IMR-90 (cell line): ENCODE measurements around the gene DPYSL5. TPM values are rescaled to one million over a fixed set of nuclear protein-coding genes. Genes with fewer than 3 reads are reported as not detected.

Experiments used
- ATAC-seq: fragments of 200-7000 bp; cut with Tn5 transposase; 2 replicates; pipeline ENCODE4 v1.9.1; 2020; ENCODE audit warnings: low read depth, mild to moderate bottlenecking, moderate library complexity
- BruUV-seq: library from RNA; stranded (reverse); fragments of 400-500 nt; replicated peaks from 2 replicates; lab custom pipeline; 2021; lab: Mats Ljungman, UMichigan
- CTCF ChIA-PET: fragments of 300-600 bp; formaldehyde crosslinking; extraction: SDS; loops from one replicate; lab custom pipeline; 2021; ENCODE audit warnings: antibody characterized with exemption; lab: Yijun Ruan, JAX
- POLR2A ChIA-PET: fragments of 300-600 bp; sonication (Branson Sonifier 250); formaldehyde crosslinking; loops from one replicate; lab custom pipeline; 2022; ENCODE audit warnings: antibody characterized with exemption; ENCODE audit not compliant: unreplicated experiment; lab: Charles Lee
- DNase-seq: peaks from one replicate; pipeline ENCODE4 v3.0.0; 2013
- H2AFZ ChIP-seq: replicated peaks from 2 replicates; pipeline ENCODE3; 2013; ENCODE audit warnings: low read length, mild to moderate bottlenecking; ENCODE audit not compliant: poor library complexity
- H2AK5ac ChIP-seq: 2 replicates; pipeline ENCODE4 v1.6.1; 2013; ENCODE audit warnings: low read depth, low read length, inconsistent platforms
- H2AK9ac ChIP-seq: replicated peaks from 2 replicates; pipeline ENCODE3; 2013; ENCODE audit warnings: mild to moderate bottlenecking, low read depth, low read length, moderate library complexity; ENCODE audit not compliant: poor library complexity
- H2BK120ac ChIP-seq: 2 replicates; pipeline ENCODE4 v1.6.1; 2013; ENCODE audit warnings: low read depth, low read length, inconsistent platforms
- H2BK15ac ChIP-seq: 3 replicates; pipeline ENCODE4 v1.6.1; 2013; ENCODE audit warnings: low read depth, low read length, inconsistent platforms
- H2BK20ac ChIP-seq: 2 replicates; pipeline ENCODE4 v1.6.1; 2013; ENCODE audit warnings: low read depth, mild to moderate bottlenecking, inconsistent platforms, low read length, moderate library complexity
- H2BK5ac ChIP-seq: 2 replicates; pipeline ENCODE4 v1.6.1; 2013; ENCODE audit warnings: mild to moderate bottlenecking, low read depth, low read length, inconsistent platforms; ENCODE audit not compliant: poor library complexity, severe bottlenecking
- H3K14ac ChIP-seq: replicated peaks from 2 replicates; pipeline ENCODE4 v1.6.1; 2013; ENCODE audit warnings: low read depth, low read length, inconsistent platforms
- H3K18ac ChIP-seq: 2 replicates; pipeline ENCODE4 v1.6.1; 2013; ENCODE audit warnings: low read depth, low read length, control low read depth
- H3K23ac ChIP-seq: 2 replicates; pipeline ENCODE4 v1.6.1; 2013; ENCODE audit warnings: low read depth, low read length, inconsistent platforms
- H3K27ac ChIP-seq: 2 replicates; pipeline ENCODE4 v1.5.1; 2013; ENCODE audit warnings: mild to moderate bottlenecking, control low read depth, low read length; ENCODE audit not compliant: insufficient read depth
- H3K27me3 ChIP-seq: 2 replicates; pipeline ENCODE4 v1.6.1; 2013; ENCODE audit warnings: low read length; ENCODE audit not compliant: control insufficient read depth, insufficient read depth
- H3K36me3 ChIP-seq: 2 replicates; pipeline ENCODE4 v1.6.1; 2013; ENCODE audit warnings: low read length, mixed read lengths; ENCODE audit not compliant: control insufficient read depth, insufficient read depth
- H3K4ac ChIP-seq: 2 replicates; pipeline ENCODE4 v1.6.1; 2013; ENCODE audit warnings: low read depth, low read length, inconsistent platforms
- H3K4me1 ChIP-seq: 2 replicates; pipeline ENCODE4 v1.6.1; 2013; ENCODE audit warnings: low read length, mixed read lengths; ENCODE audit not compliant: control insufficient read depth, insufficient read depth
- H3K4me2 ChIP-seq: 2 replicates; pipeline ENCODE4 v1.6.1; 2013; ENCODE audit warnings: low read depth, mild to moderate bottlenecking, control low read depth, low read length, moderate library complexity
- H3K4me3 ChIP-seq: 2 replicates; pipeline ENCODE4 v1.5.1; 2013; ENCODE audit warnings: low read depth, mild to moderate bottlenecking, control low read depth, low read length, moderate library complexity; ENCODE audit not compliant: insufficient read depth
- H3K56ac ChIP-seq: 2 replicates; pipeline ENCODE4 v1.6.1; 2013; ENCODE audit warnings: low read length, inconsistent platforms; ENCODE audit not compliant: insufficient read depth; ENCODE audit errors: extremely low read depth
- H3K79me1 ChIP-seq, 2 experiments: 2 replicates each; pipeline ENCODE4 v1.6.1; 2013; ENCODE audit warnings: low read length in 2 of 2, inconsistent platforms in 1 of 2, low read depth in 1 of 2
- H3K9ac ChIP-seq: 2 replicates; pipeline ENCODE4 v1.6.1; 2013; ENCODE audit warnings: low read depth, low read length, control low read depth
- H3K9me1 ChIP-seq: 2 replicates; pipeline ENCODE4 v1.6.1; 2013; ENCODE audit warnings: low read length, inconsistent platforms; ENCODE audit not compliant: insufficient read depth
- H3K9me3 ChIP-seq: 2 replicates; pipeline ENCODE4 v1.6.1; 2013; ENCODE audit warnings: low read length; ENCODE audit not compliant: control insufficient read depth, insufficient read depth
- H4K20me1 ChIP-seq: 2 replicates; pipeline ENCODE4 v1.6.1; 2013; ENCODE audit warnings: low read length, inconsistent platforms; ENCODE audit not compliant: insufficient read depth
- H4K5ac ChIP-seq: 2 replicates; pipeline ENCODE4 v1.6.1; 2013; ENCODE audit warnings: mild to moderate bottlenecking, low read depth, low read length, control low read depth
- H4K8ac ChIP-seq, 2 experiments: 2 replicates each; pipeline ENCODE4 v1.6.1; 2013; ENCODE audit warnings: low read depth in 2 of 2, low read length in 2 of 2, control low read depth in 1 of 2, inconsistent platforms in 1 of 2
- H4K91ac ChIP-seq: 2 replicates; pipeline ENCODE4 v1.6.1; 2013; ENCODE audit warnings: low read depth, low read length, inconsistent platforms; ENCODE audit not compliant: insufficient read depth
- RAD21 ChIP-seq: IDR thresholded peaks from 2 replicates; pipeline ENCODE4 v1.6.1; 2012; ENCODE audit warnings: low read length, improper control_type of control experiment
- RCOR1 ChIP-seq: IDR thresholded peaks from 2 replicates; pipeline ENCODE4 v1.6.1; 2012; ENCODE audit warnings: mild to moderate bottlenecking, low read length, improper control_type of control experiment; ENCODE audit not compliant: insufficient replicate concordance
- RFX5 ChIP-seq: IDR thresholded peaks from 2 replicates; pipeline ENCODE4 v1.8.0; 2012; ENCODE audit warnings: low read depth, mild to moderate bottlenecking, low read length, moderate library complexity
- WGBS, 2 experiments: methylation state at CpG; one replicate each; pipeline versions ENCODE4 v1.1.5 to v1.1.7; 2013; ENCODE audit warnings: missing lambda C conversion rate in 2 of 2; ENCODE audit not compliant: insufficient read length in 1 of 2; ENCODE audit errors: extremely low coverage in 2 of 2; 5-methylcytosine and 5-hydroxymethylcytosine counted together
- dilution Hi-C: fragments of 300-500 bp; cut with HindIII; formaldehyde crosslinking; loops from one replicate; pipeline ENCODE4 v1.14.3; 2018; ENCODE audit warnings: low sequenced_read_pairs; ENCODE audit not compliant: unreplicated experiment
- in situ Hi-C: fragments of 300-500 bp; cut with MboI; formaldehyde crosslinking; loops from 3 replicates; pipeline ENCODE4 v1.14.3; 2019; ENCODE audit warnings: low sequenced_read_pairs, inconsistent platforms, mixed read lengths
- intact Hi-C: fragments of 100-400 bp; cut with micrococcal nuclease; formaldehyde crosslinking; loops from 2 replicates; pipeline ENCODE4 v1.10.0; 2022
- polyA plus RNA-seq, 3 experiments: library from polyadenylated mRNA; depleted of rRNA; stranded (reverse); fragments of >200 nt; gene quantifications; 2 replicates each; pipeline ENCODE4 v1.2.3, GENCODE V29; 2012; ENCODE audit warnings: low replicate concordance in 1 of 3
- total RNA-seq: library from RNA; depleted of rRNA; stranded (reverse); fragments of >200 nt; gene quantifications from 2 replicates; pipeline ENCODE4 v1.2.3, GENCODE V29; 2012

The DPYSL5 gene
- total and polyA plus RNA-seq, 2 of the 4 experiments (the other 2 are of a cell fraction) = not detected

DNA sequence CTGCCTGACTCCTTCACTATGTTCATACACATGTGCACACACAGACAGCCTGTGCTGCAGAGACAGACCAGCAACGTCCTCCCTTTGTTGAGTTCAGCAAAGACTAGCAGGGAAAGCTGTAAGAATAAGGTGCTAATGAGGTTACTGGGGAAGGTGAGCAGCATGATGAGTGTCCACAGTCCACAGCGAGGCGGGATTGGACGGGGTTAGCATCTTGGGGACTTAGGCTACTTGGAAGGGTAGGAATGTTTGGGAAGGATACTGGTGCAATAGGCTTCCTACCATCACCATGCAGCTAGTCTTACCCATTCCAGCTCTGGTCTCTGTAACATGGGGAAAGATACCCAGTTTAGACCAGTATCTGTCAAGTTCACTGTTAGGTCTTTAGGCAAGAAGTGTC, 41.9 kb downstream of the DPYSL5 start:
- Histone ChIP-seq H3K27me3 (peaks cover 62% of the 10 kb centered on the region), H3K9me1 (no peaks in the 10 kb centered on the region; the same call in 1 of the 2 replicates), H4K5ac (no peak overlapping the region), H3K9ac (no peak overlapping the region), H3K18ac (no peak overlapping the region), H3K14ac (no peak overlapping the region), H4K91ac (no peak overlapping the region), H3K56ac (no peak overlapping the region), H3K23ac (no peak overlapping the region), H3K36me3 (no peaks in the 10 kb centered on the region), H2BK5ac (no peak overlapping the region), H3K4ac (no peak overlapping the region), H2AFZ (no peak overlapping the region), H3K27ac (no peak overlapping the region), H4K8ac (no peak overlapping the region), H2BK120ac (no peak overlapping the region), H2BK20ac (no peak overlapping the region), H2BK15ac (no peak overlapping the region), H3K4me3 (no peak overlapping the region), H2AK9ac (no peak overlapping the region), H3K9me3 (no peaks in the 10 kb centered on the region), H3K4me1 (no peaks in the 10 kb centered on the region), H4K20me1 (no peaks in the 10 kb centered on the region; the same call in 1 of the 2 replicates), H3K79me1 (no peaks in the 10 kb centered on the region), H3K4me2 (no peak overlapping the region), H2AK5ac (no peak overlapping the region)
- no CpG with 5 or more reads among the region's 4 CpGs for WGBS, 2 experiments
- in situ Hi-C loops (no loop called here), dilution Hi-C loops (no loop called here), intact Hi-C loops (no loop called here)
- no peak for DNase-seq
- CTCF ChIA-PET = no interaction called here
- TF ChIP-seq RCOR1 = no peak
- no peak for TF ChIP-seq RFX5
- TF ChIP-seq RAD21 = no peak
- ATAC-seq = no peak
- no TSS peak for BruUV-seq
- POLR2A ChIA-PET = no interaction called here
